ENCODE data around the gene ARID1A.

ARID1A gene

GRCh38 chr1:26727476-26727875 is 31.7 kb downstream of the ARID1A start:
- no peak for DNase-seq (ENCODE audit: low read depth in 2 of 2)

GRCh38 chr1:26728645-26729044 is 32.8 kb downstream of the ARID1A start:
- no peak for DNase-seq (ENCODE audit: low read depth in 2 of 2)

GRCh38 chr1:26729633-26730032 is 33.8 kb downstream of the ARID1A start:
- no peak for DNase-seq (ENCODE audit: low read depth in 2 of 2)

GRCh38 chr1:26730695-26731094 is 34.9 kb downstream of the ARID1A start:
- DNase-seq (ENCODE audit: low read depth in 2 of 2), result no peak

GRCh38 chr1:26731233-26731902 is 35.6 kb downstream of the ARID1A start:
- no peak for DNase-seq (ENCODE audit: low read depth in 2 of 2)

- no peak for DNase-seq (ENCODE audit: low read depth in 2 of 2)
Observed at GRCh38 chr1:26733392-26733791, 37.6 kb downstream of the ARID1A start.

GRCh38 chr1:26733982-26734381 is 38.2 kb downstream of the ARID1A start:
- peak; percentile 62 to 63 for DNase-seq (ENCODE audit: low read depth in 2 of 2)

GRCh38 chr1:26734501-26735058 is 38.8 kb downstream of the ARID1A start:
- no peak for DNase-seq (ENCODE audit: low read depth in 2 of 2)

GRCh38 chr1:26739329-26739914 is 43.6 kb downstream of the ARID1A start:
- no peak for DNase-seq (ENCODE audit: low read depth in 2 of 2)

GRCh38 chr1:26740023-26740634 is 44.3 kb downstream of the ARID1A start:
- no peak for DNase-seq (ENCODE audit: low read depth in 2 of 2)

GRCh38 chr1:26740952-26741351 is 45.1 kb downstream of the ARID1A start:
- DNase-seq (ENCODE audit: low read depth in 2 of 2), result no peak

- no peak for DNase-seq (ENCODE audit: low read depth in 2 of 2)
Observed at GRCh38 chr1:26743426-26744059, 47.7 kb downstream of the ARID1A start.

- peak; percentile 66 for DNase-seq (ENCODE audit: low read depth in 2 of 2)
Observed at GRCh38 chr1:26744075-26744959, 48.5 kb downstream of the ARID1A start.

GRCh38 chr1:26745191-26745590 is 49.4 kb downstream of the ARID1A start:
- no peak for DNase-seq (ENCODE audit: low read depth in 2 of 2)

GRCh38 chr1:26747048-26747447 is 51.2 kb downstream of the ARID1A start:
- DNase-seq (ENCODE audit: low read depth in 2 of 2), result no peak

- DNase-seq (ENCODE audit: low read depth in 2 of 2), result no peak
Observed at GRCh38 chr1:26748351-26748750, 52.5 kb downstream of the ARID1A start.

GRCh38 chr1:26749458-26749857 is 53.6 kb downstream of the ARID1A start:
- no peak for DNase-seq (ENCODE audit: low read depth in 2 of 2)

- DNase-seq (ENCODE audit: low read depth in 2 of 2), result no peak
Observed at GRCh38 chr1:26750428-26750827, 54.6 kb downstream of the ARID1A start.

GRCh38 chr1:26752519-26752918 is 56.7 kb downstream of the ARID1A start:
- no peak for DNase-seq (ENCODE audit: low read depth in 2 of 2)

GRCh38 chr1:26754086-26754874 is 58.5 kb downstream of the ARID1A start:
- DNase-seq (ENCODE audit: low read depth in 2 of 2), result no peak

GRCh38 chr1:26758358-26758757 is 62.5 kb downstream of the ARID1A start:
- no peak for DNase-seq (ENCODE audit: low read depth in 2 of 2)
